ENCODE measurements around the gene SGPL1. TPM values are rescaled to one million over a fixed set of nuclear protein-coding genes. Genes with fewer than 3 reads are reported as not detected.

Gene SGPL1
- total RNA-seq, 2 donors from 2014 or later, result 27.9 to 37.2 TPM

GRCh38 chr10:70894416-70894815, 78.7 kb downstream of the SGPL1 start:
- intact Hi-C loops (cut with DNase I), result no loop called here
- DNase-seq (ENCODE audit: low spot score), result no peak

GRCh38 chr10:70896551-70896950, 80.8 kb downstream of the SGPL1 start:
- intact Hi-C loops (cut with DNase I), result no loop called here

GRCh38 chr10:70898687-70899086, 82.9 kb downstream of the SGPL1 start:
- no peak for DNase-seq (ENCODE audit: low spot score)

More at GRCh38 chr10:70896551-70896950, 80.8 kb downstream of the SGPL1 start:
- no peak for DNase-seq (ENCODE audit: low spot score)

GRCh38 chr10:70899096-70899495, 83.3 kb downstream of the SGPL1 start:
- DNase-seq (ENCODE audit: low spot score), result no peak
- intact Hi-C loops (cut with DNase I), result no loop called here

More at GRCh38 chr10:70898687-70899086, 82.9 kb downstream of the SGPL1 start:
- intact Hi-C loops (cut with DNase I), result no loop called here

- intact Hi-C loops (cut with DNase I), result loop anchor here in 1 of 2 donors (2.0 kb wide), 1 partner anchor 385 kb away; no protein-coding TSS in a partner anchor
- DNase-seq (ENCODE audit: low spot score), result peak; percentile 58
Observed at GRCh38 chr10:70901276-70901878, 85.6 kb downstream of the SGPL1 start.

- peak; percentile 3 for DNase-seq (ENCODE audit: low spot score)
- intact Hi-C loops (cut with DNase I), result no loop called here
Observed at GRCh38 chr10:70902661-70903261, 87.0 kb downstream of the SGPL1 start.

GRCh38 chr10:70903262-70903921, 87.6 kb downstream of the SGPL1 start:
- DNase-seq (ENCODE audit: low spot score), result peak; percentile 78

GRCh38 chr10:70905071-70906021, 89.6 kb downstream of the SGPL1 start:
- intact Hi-C loops (cut with DNase I), result loop anchor here in 1 of 2 donors (5.0 kb wide), 1 partner anchor 1002 kb away; no protein-coding TSS in a partner anchor
- peak; percentile 66 for DNase-seq (ENCODE audit: low spot score)

More at GRCh38 chr10:70903262-70903921, 87.6 kb downstream of the SGPL1 start:
- intact Hi-C loops (cut with DNase I), result no loop called here

- intact Hi-C loops (cut with DNase I), result loop anchor here in 1 of 2 donors (5.0 kb wide), 1 partner anchor 1001 kb away; no protein-coding TSS in a partner anchor
Observed at GRCh38 chr10:70906031-70906783, 90.5 kb downstream of the SGPL1 start.

GRCh38 chr10:70906953-70907636, 91.3 kb downstream of the SGPL1 start:
- intact Hi-C loops (cut with DNase I), result loop anchor here in 1 of 2 donors (1.0 to 5.0 kb wide), 2 partner anchors 26 to 1000 kb away; no protein-coding TSS in a partner anchor
- peak; percentile 57 for DNase-seq (ENCODE audit: low spot score)

More at GRCh38 chr10:70906031-70906783, 90.5 kb downstream of the SGPL1 start:
- DNase-seq (ENCODE audit: low spot score), result peak; percentile 59

- DNase-seq (ENCODE audit: low spot score), result peak; percentile 74
- intact Hi-C loops (cut with DNase I), result loop anchor here in 1 of 2 donors (1.0 to 5.0 kb wide), 2 partner anchors 25 to 999 kb away; no protein-coding TSS in a partner anchor
Observed at GRCh38 chr10:70907637-70908405, 92.1 kb downstream of the SGPL1 start.

- peak; percentile 68 for DNase-seq (ENCODE audit: low spot score)
- intact Hi-C loops (cut with DNase I), result loop anchor here in 1 of 2 donors (5.0 kb wide), 1 partner anchor 999 kb away; no protein-coding TSS in a partner anchor
Observed at GRCh38 chr10:70908406-70909296, 92.9 kb downstream of the SGPL1 start.

GRCh38 chr10:70909326-70909935, 93.7 kb downstream of the SGPL1 start:
- peak; percentile 45 for DNase-seq (ENCODE audit: low spot score)
- intact Hi-C loops (cut with DNase I), result loop anchor here in 1 of 2 donors (5.0 kb wide), 1 partner anchor 998 kb away; no protein-coding TSS in a partner anchor

GRCh38 chr10:70910486-70911341, 95.0 kb downstream of the SGPL1 start:
- DNase-seq (ENCODE audit: low spot score), result peak; percentile 75
- intact Hi-C loops (cut with DNase I), result no loop called here
